GM21529 (cell line): ENCODE measurements around the gene PPCDC.

Experiments
- ATAC-seq: cut with Tn5 transposase; IDR thresholded peaks from one replicate; pipeline ENCODE4 v1.9.1; 2021; ENCODE audit not compliant: unreplicated experiment

PPCDC gene

GRCh38 chr15:75043509-75044257 is 20.3 kb downstream of the PPCDC start:
- ATAC-seq = peak; percentile 37

GRCh38 chr15:75044258-75044878 is 21.0 kb downstream of the PPCDC start:
- ATAC-seq = no peak

- no peak for ATAC-seq
Measured at GRCh38 chr15:75045332-75046015, 22.1 kb downstream of the PPCDC start.

- no peak for ATAC-seq
Measured at GRCh38 chr15:75048394-75048793, 25.0 kb downstream of the PPCDC start.

GRCh38 chr15:75049392-75049791 is 26.0 kb downstream of the PPCDC start:
- ATAC-seq = no peak

GRCh38 chr15:75050283-75050682 is 26.9 kb downstream of the PPCDC start:
- ATAC-seq = no peak

GRCh38 chr15:75051191-75051608 is 27.8 kb downstream of the PPCDC start:
- no peak for ATAC-seq

GRCh38 chr15:75051711-75052110 is 28.3 kb downstream of the PPCDC start:
- no peak for ATAC-seq

GRCh38 chr15:75052972-75053747 is 29.8 kb downstream of the PPCDC start:
- no peak for ATAC-seq

- ATAC-seq = no peak
Measured at GRCh38 chr15:75053748-75054125, 30.3 kb downstream of the PPCDC start.

GRCh38 chr15:75054172-75054897 is 30.9 kb downstream of the PPCDC start:
- ATAC-seq = no peak

- ATAC-seq = no peak
Measured at GRCh38 chr15:75056036-75056435, 32.6 kb downstream of the PPCDC start.

- ATAC-seq = no peak
Measured at GRCh38 chr15:75058127-75058905, 34.9 kb downstream of the PPCDC start.

GRCh38 chr15:75059607-75060006 is 36.2 kb downstream of the PPCDC start:
- ATAC-seq = no peak

GRCh38 chr15:75061272-75061671 is 37.9 kb downstream of the PPCDC start:
- peak; percentile 70 for ATAC-seq

GRCh38 chr15:75062706-75063105 is 39.3 kb downstream of the PPCDC start:
- no peak for ATAC-seq

GRCh38 chr15:75063338-75063737 is 39.9 kb downstream of the PPCDC start:
- ATAC-seq = no peak

- no peak for ATAC-seq
Measured at GRCh38 chr15:75063889-75064288, 40.5 kb downstream of the PPCDC start.

GRCh38 chr15:75064846-75065245 is 41.5 kb downstream of the PPCDC start:
- ATAC-seq = no peak

GRCh38 chr15:75065467-75065850 is 42.1 kb downstream of the PPCDC start:
- ATAC-seq = no peak
